DMS 273 treated with DMSO at 0.1 percent for 48 hours (cell line): ENCODE results near the gene URI1.
"Not testable (repeated sequence)": the region's sequence is repeated elsewhere in the genome, so short reads cannot be mapped to it uniquely, and the experiment has no call there.

Source experiments
- DNase-seq: peaks from one replicate; lab custom pipeline; 2025; lab: John Stamatoyannopoulos, UW

The URI1 gene, protein sequence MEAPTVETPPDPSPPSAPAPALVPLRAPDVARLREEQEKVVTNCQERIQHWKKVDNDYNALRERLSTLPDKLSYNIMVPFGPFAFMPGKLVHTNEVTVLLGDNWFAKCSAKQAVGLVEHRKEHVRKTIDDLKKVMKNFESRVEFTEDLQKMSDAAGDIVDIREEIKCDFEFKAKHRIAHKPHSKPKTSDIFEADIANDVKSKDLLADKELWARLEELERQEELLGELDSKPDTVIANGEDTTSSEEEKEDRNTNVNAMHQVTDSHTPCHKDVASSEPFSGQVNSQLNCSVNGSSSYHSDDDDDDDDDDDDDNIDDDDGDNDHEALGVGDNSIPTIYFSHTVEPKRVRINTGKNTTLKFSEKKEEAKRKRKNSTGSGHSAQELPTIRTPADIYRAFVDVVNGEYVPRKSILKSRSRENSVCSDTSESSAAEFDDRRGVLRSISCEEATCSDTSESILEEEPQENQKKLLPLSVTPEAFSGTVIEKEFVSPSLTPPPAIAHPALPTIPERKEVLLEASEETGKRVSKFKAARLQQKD

DNA sequence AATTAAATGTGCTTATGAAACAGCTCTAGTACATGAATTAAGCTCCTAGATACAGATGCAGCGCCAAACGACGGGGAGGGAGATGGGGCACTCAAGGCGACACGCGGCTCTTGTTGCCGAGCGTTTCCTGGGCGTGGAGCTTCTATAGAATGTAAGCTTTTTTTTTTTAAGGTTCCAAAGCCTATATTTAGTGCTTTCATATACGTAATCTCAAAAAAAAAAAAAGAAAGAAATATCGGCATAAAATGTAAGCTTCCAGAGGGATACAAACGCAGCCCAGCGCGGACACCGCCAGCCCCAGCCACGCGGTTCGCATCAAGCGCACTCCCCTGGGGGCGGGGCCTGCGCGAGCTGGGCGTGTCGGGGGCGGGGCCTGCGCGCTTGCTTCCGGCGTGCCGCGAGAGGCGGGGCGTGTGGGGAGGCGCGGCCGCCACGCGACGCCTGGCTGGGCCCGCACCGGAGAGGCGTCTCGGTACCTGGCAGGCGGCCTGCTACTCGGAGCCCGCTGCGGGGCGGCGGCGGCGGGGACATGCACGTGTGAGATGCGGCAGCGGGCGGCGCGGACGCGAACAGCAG, at the start of gene URI1:
TSS of gene URI1 (plus strand) at position 412 of the 576 bp plus-strand sequence. CDS start 309 bp downstream, outside the sequence.
- DNase-seq, result peak; percentile 53

DNA sequence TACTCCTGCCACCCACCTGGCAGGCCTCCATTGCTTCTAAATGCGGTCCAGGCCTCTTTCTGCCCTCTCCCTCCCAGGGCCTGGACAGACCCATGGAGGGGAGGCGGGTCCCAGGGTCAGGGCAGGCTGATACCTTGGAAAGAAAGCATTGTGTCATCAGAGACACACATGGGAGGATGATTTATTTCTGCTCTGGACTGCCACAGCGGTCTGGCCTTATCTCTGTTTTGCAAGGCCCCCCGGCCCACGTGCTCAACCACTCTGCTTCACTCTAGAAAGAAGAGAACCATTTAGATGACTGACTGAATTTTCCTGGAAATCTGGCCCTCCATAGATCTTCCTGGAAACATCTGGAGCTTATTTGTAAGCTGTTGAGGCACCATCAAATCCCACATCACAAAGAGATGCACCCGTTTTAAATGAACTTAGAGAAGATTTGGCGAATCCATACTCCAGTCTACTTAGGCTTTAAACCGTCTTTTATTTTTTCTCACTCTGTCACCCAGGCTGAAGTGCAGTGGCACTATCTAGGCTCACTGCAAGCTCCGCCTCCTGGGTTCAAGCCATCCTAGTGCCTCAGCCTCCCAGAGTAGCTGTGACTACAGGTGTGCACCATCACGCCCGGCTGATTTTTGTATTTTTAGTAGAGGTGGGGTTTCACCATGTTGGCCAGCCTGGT, 48.3 kb upstream of the URI1 start:
- no peak for DNase-seq

DNA sequence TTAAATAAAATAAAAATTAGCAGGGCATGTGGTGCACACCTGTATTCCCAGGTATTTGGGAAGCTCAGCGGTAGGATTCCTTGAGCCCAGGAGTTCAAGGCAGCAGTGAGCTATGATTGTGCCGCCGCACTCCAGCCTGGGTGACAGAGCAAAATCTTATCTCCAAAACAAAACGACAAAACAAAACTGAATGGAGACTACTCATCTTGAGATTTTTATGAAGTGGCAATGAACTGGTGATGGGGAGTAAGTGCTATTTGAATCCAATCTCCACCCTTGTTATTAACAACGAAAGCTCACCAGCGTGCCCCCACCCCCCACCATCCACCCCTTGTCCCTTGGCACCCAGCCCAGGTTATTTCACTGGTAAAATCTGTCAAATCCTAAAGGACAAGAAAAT, 45.2 kb upstream of the URI1 start:
- DNase-seq, result no peak

DNA sequence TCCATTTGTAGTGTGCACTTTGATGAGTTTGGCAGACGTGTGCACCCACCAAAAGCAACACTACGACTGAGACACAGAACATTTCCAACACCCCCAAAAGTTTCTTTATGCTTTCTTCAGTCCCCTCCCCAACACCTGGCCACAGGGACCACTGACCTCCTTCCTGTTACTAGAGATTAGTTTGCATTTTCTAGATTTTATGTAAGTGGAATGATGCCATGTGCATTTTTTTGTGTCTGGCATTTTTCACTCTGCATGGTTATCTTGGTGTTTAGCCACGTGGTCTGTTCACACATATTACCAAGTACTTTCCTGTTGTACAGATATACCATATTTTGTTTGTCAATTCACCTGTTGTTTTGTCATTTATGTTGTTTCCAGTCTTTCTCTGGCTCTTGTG, 44.6 kb upstream of the URI1 start:
- no peak for DNase-seq

DNA sequence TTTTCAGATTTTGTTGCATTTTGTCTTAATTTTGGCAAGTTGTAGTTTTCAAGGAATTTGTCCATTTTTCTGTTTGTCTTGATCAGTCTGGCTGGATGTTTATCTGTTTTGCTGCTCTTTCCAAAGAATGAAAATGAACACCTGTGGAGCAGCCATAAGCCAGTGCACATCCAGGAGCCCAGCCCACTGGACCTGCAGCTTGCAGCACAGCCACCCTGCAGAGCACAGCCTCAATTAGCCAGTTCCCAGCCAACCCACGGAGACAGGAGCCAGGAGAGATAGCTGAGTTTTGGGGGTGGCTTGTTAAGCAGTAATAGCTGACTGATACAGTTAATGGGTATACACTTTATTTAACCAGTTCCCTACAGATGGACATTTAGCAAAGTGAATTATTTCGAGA, 38.0 kb upstream of the URI1 start:
- no peak for DNase-seq

DNA sequence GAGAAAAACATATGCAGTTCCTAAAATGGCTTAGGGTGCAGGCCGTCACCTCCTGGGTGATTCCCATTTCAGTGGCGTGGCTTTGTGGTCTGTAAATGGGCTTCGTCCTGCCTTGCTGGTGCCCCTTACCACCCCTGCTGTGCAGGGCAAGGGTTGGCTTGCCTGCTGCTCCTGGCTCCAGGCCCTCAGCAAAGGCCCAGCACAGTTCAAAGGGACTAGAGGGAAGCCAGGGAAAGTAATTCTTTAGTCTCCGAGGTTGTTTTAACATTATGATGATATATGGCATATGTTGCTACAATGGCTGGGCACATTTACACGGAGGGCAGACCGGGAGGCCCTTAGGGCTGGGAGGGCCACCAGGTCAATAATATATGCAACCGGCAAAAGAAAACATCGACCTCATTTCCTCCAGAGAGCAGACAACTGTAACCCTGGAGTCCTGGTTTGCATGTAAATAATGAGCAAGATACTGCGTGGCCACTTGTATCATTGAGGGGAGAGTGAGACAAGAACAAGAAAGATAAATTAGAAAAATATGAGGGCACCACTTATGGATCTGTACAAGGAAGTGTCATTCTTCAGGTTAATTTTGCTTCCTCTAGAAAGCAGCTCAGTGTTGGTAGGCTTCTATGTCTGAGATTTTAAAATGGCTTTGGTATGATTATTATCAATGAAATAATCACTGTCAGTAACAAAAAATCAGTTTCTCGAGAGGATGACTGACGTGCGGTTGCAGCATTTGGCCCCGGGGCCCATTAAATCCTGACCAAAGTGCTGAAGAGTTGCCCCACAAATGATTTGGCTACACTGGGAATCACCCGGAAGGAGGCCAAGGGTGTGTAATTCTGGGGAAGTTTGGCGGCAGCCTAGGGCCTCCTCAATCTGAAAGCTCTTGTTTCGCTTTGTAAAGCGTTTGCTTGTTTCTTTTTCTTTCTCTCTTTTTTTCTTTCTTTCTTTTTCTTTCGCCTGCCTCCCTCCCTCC, 32.8 kb upstream of the URI1 start:
- DNase-seq, result no peak

DNA sequence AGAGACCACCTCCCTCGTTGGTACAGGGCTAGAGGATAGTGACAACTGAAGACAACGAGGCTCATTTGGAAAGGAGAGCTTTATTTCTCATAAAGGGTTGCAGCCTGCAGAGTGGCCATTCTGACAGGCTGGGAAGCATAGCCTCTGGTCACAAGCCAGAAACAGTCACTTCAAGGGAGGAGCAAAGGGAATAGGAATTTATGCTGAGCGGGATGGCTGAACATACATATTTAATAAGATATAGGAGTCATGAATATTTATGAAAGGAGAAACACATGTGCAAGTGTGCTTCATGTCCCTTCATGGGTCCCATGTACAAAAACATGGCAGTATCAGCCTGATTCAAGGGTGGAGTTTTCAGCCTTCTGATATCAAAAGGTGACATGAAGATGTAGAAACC, 27.1 kb upstream of the URI1 start:
- no peak for DNase-seq

DNA sequence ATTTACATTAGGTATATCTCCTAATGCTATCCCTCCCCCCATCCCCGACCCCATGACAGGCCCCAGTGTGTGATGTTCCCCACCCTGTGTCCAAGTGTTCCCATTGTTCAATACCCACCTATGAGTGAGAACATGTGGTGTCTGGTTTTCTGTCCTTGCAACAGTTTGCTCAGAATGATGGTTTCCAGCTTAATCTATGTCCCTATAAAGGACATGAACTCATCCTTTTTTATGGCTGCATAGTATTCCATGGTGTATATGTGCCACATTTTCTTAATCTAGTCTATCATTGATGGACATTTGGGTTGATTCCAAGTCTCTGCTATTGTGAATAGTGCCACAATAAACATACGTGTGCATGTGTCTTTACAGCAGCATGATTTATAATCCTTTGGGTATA, 26.2 kb upstream of the URI1 start:
- not testable (repeated sequence) for DNase-seq

DNA sequence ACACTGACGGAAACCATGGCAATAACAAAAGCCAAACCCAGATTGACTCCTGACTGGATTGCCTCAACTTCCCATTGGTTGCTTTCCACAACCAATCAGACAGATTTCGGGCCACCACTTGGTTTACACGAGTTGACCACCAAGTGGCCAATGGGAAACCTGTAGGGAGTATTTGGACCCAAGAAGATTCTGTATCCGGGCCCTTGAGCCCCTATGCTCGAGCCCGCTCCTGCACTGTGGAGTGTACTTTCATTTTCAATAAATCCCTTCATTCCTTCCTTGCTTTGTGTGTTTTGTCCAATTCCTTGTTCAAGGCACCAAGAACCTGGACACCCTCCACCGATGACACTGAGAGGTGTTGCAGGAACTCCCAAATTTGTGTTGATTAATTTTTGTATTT, 24.1 kb upstream of the URI1 start:
- DNase-seq, result no peak

DNA sequence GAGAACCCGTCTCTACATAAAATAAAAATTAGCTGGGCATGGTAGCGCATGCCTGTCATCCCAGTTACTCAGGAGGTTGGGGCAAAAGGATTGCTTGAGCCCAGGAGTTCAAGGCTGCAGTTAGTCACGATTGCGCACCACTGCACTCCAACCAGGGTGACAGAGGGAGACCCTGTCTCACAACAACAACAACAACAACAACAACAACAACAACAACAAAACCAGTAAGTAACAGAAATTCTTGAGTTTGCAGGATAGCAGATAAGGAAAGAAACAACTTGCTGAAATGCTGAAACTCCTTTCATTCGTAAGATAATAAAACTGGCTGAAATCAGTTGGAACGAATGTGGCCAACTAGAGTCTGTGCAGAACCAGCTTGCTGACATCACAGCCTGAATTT, 23.1 kb upstream of the URI1 start:
- no peak for DNase-seq

DNA sequence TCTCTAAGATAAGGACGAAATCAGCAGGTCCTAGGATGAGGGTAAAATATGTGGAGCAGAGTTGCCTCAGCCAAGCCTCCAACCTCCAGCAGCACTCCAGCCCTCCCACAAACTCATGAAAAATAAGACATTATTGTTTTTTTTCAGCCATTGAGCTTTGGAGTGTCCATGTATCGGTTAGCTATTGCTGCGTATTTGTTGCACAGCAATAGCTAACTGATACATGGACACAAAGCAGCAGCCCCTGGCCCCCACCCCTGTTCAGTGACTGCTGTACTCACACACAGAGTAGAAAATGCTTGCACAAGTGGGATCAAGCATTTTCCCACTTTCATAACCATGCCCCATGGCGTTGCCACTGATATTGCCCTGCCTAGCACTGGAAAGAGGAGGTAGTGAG, 19.1 kb upstream of the URI1 start:
- DNase-seq, result no peak

DNA sequence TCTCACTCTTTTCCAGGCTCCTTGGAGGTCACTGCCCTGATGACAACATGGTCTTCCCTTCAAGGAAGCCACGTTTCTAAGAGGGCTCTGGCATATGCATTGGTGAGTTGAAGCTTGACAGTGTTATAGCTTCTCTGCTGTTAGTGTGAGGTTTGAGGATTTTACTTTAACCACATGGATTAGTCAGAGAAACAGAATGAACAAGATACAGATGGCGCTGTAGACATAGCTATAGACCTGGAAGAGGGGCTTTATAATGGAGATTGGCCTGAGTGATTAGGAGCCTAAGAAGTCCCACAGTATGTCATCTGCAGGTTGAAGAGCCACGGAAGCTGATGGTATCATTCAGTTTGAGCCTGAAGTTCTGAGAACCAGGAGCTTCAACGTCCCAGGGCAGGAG, 18.4 kb upstream of the URI1 start:
- no peak for DNase-seq

DNA sequence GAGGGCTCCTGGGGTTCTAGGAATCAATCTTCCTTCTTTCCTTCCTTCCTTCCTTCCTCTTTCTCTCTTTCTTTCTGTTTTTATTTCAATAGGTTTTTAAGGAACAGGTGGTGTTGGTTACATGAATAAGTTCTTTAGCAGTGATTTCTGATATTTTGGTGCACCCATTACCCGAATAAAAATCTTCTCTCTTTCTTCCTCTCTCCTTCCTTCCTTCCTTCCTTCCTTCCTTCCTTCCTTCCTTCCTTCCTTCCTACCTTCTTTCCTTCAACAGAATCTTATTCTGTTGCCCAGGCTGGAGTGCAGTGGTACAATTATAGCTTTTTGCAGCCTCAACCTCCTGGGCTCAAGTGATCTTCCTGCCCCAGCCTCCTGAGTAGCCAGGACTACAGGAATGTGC, 16.0 kb upstream of the URI1 start:
- DNase-seq, result no peak

DNA sequence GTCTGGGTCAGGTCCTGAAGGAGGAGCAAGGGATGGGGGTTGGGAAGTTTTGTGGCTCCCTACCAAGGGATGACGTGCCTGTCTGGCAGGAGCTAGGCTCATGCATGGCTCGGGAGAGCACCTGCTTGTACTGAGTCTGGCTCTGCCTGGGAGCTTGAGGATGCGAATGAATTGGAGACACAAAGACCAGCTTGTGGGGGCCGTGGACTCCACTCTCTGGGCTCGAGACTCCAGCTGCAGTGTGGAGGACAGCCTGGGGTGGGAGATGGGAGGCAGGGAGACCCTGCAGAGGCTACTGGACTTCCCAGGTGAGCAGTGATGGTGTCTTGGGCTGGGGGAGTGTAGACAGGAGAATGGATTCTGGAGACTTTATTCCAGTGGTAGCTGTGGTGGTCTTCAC, 15.2 kb upstream of the URI1 start:
- DNase-seq, result no peak

DNA sequence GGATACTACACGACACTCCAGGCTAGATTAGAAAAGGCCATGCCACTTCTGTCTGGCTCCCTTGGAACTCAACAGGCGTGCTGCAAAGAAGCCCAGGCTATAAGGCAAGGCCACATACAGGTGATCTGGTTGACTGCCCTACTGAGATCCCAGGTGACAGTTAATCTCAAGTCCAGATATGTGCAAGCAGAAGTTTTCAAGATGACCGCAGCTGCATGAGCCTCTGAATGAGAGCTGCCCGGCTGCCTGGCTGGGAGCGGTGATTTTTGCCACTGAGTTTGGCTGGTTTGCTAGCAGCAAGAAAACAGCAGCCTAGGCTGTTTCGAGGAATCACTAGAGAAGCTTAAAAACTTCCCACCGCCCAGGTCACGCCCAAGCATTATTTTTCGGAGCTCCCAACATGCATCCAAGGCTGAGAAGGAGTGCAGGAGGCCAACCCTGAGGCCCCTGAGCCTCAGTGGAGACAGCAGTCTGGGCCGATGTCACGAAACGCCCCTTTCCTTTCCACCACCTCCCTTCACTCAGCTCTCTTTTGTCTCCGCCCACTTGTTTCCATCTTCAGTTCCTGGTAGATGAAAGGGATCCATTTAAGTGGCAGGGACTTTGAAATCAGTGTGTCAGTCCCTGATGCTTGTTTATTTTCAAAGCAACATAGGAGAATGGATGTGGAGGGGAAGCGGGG, 14.0 kb upstream of the URI1 start:
- no peak for DNase-seq

DNA sequence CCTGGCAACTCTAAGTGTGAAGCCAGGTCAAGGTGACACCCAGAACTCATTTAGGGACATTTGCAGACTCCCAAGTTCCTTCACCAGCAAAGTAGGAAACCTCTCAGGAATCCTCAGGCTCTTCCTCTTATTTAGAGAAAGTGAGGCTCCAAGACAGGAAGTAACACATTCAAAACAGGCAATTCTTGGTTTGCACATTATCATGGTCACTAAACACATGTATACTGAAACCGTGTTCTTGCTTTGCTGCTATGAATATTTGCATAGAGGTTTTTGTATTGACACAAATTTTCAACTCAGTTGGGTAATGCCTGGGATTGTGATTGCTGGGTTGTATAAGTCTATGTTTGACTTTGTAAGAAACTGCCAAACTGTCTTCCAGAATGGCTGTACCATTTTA, 13.2 kb upstream of the URI1 start:
- DNase-seq, result no peak

DNA sequence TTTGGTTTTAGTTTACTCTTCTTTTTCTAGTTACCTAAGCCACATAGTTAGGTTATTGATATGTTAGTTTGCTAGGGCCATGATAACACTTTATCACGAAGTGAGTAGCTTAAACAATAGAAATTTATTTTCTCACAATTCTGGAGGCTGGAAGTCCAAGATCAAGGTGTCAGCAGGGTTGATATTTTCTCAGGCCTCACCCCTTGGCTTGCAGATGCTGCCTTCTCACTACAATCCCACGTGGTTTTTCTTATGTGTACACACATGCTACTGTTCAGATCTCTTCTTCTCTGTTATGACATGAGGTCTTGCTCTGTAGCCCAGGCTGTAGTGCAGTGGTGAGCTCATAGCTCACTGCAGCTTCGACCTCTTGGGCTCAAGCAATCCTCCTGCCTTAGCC, 7.8 kb upstream of the URI1 start:
- DNase-seq, result no peak

DNA sequence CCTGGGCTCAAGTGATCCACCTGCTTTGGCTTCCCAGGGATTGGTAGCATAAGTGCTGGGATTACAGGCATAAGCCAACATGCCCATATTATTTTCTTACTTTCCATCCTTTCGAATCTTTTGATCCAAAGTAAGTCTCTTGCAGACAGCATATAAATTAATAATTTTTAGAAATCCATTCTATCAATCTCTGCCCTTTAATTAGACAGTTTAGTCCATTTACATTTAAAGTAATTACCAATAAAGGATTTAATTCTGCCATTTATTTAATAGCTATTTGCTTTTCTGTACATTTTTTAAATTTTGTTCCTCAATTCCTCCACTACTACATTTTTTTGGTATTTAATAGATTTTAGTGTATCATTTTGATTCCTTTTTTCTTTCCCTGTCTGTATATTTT, 7.3 kb upstream of the URI1 start:
- DNase-seq, result no peak

DNA sequence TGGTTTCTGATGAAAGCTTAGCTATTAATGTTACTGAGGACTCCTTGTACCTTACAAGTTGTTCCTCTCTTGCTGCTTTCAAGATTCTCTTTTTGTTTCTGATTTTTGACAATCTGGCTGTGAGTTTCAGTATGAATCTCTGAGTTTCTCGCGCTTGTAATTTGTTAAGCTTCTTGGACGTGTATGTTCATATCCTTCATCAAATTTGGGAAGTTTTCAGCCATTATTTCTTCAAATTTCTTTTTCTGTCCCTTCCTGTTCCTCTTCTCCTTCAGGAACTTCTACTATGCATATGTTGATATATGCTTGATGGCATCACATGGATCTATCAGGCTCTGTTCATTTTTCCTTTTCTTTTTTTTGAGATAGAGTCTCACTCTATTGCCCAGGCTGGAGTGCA, 5.6 kb upstream of the URI1 start:
- no peak for DNase-seq

DNA sequence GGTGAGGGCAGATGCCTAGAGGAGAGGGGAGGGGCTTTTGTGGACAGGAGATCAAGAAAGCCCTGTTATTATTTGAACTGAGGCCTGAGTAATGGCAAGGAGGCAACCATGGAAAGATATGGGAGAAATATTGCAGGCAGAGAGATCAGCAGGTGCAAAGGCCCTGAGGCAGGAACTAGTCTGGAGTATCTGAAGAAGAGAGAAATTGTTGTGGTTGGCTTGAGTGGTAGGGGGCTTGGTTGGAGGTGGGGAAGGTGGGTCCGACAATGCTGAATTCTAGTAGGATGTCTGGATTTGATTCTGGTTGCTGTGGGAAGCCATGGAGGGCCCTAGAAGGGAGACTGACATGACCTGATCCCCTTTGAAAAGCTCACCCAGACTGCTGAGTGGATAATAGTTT, 2.4 kb upstream of the URI1 start:
- no peak for DNase-seq

DNA sequence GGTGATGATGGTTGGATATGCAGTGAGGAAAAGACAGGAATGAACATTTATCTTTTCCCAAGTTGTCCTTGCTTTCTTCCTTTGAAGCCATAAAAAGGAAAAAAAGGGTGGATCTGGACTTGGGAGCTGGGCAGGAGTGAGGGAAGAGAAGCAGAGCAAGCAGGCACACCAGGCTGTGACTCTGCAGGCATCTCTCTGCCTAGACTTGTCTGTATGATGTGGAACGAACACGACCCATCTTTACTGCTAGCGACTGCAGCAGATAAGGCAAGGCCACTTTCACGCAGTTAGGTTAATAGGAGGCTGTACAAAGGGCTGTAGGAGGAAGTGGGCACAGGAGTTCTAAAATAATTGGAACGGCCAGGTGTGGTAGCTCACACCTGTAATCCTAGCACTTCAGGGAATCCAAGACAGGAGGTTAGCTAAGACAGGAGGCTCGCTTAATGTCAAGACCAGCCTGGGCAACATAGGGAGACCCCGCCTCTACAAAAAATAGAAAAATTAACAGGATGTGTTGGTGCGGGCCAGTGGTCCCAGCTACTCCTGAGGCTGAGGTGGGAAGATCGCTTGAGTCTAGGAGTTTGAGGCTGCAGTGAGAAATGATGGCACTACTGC, 961 bp upstream of the URI1 start:
- DNase-seq, result no peak
